CD4-positive, alpha-beta T cell (primary cell): Measurements from ENCODE around the gene DGCR6L. TPM values are rescaled to one million over a fixed set of nuclear protein-coding genes. Genes with fewer than 3 reads are reported as not detected.

Experiments used
- ATAC-seq: fragments of 200-7000 bp; cut with Tn5 transposase; one replicate; pipeline ENCODE4 v1.10.0; 2022; ENCODE audit warnings: mild to moderate bottlenecking; ENCODE audit not compliant: poor library complexity
- CTCF ChIA-PET: fragments of 350-600 bp; sonication (Branson Sonifier 250); formaldehyde crosslinking; loops from one replicate; lab custom pipeline; 2021; ENCODE audit warnings: antibody characterized with exemption, inconsistent platforms; lab: Charles Lee
- POLR2A ChIA-PET: fragments of 350-600 bp; sonication (Branson Sonifier 250); formaldehyde crosslinking; loops from one replicate; lab custom pipeline; 2021; ENCODE audit warnings: antibody characterized with exemption, inconsistent platforms; lab: Charles Lee
- DNase-seq, 14 experiments: peaks; one replicate each; pipeline ENCODE4 v3.0.0-alpha.2; 2013 to 2020; ENCODE audit warnings: mixed read lengths in 2 of 14
- H3K27ac ChIP-seq, 2 donors: one replicate each; pipeline versions ENCODE4 v1.5.1 to v1.7.0; 2013; ENCODE audit warnings: low read length in 2 of 2, low read depth in 1 of 2, mild to moderate bottlenecking in 1 of 2
- H3K27me3 ChIP-seq, 2 experiments: 1 replicate in 1 of 2; 2 replicates in 1 of 2; pipeline versions ENCODE4 v1.6.1 to v1.7.0; 2013; ENCODE audit warnings: low read length in 2 of 2, control low read depth in 1 of 2, mild to moderate bottlenecking in 1 of 2, moderate library complexity in 1 of 2; ENCODE audit not compliant: insufficient read depth in 2 of 2, control insufficient read depth in 1 of 2
- H3K36me3 ChIP-seq: one replicate; pipeline ENCODE4 v1.6.1; 2013; ENCODE audit warnings: low read length, control low read depth; ENCODE audit not compliant: insufficient read depth
- H3K4me1 ChIP-seq: one replicate; pipeline ENCODE4 v1.6.1; 2013; ENCODE audit warnings: low read length, control low read depth; ENCODE audit not compliant: insufficient read depth
- H3K4me3 ChIP-seq: one replicate; pipeline ENCODE4 v1.5.1; 2013; ENCODE audit warnings: mild to moderate bottlenecking, low read length, moderate library complexity
- H3K9me3 ChIP-seq, 2 experiments: 1 replicate in 1 of 2; 2 replicates in 1 of 2; pipeline versions ENCODE4 v1.6.1 to v1.7.0; 2013; ENCODE audit warnings: low read length in 2 of 2, mild to moderate bottlenecking in 2 of 2, control low read depth in 1 of 2, moderate library complexity in 1 of 2; ENCODE audit not compliant: control insufficient read depth in 1 of 2, insufficient read depth in 1 of 2
- H3K27ac Mint-ChIP-seq: one replicate; pipeline ENCODE4 v1.8.0; 2020; ENCODE audit warnings: mixed read lengths
- H3K27me3 Mint-ChIP-seq: one replicate; pipeline ENCODE4 v1.8.0; 2021; ENCODE audit warnings: mixed read lengths
- H3K36me3 Mint-ChIP-seq: one replicate; pipeline ENCODE4 v1.8.0; 2021; ENCODE audit warnings: low read depth, mixed read lengths
- H3K4me1 Mint-ChIP-seq: one replicate; pipeline ENCODE4 v1.8.0; 2021; ENCODE audit warnings: low read depth, mixed read lengths
- H3K4me3 Mint-ChIP-seq: one replicate; pipeline ENCODE4 v1.8.0; 2020; ENCODE audit warnings: mild to moderate bottlenecking, mixed read lengths
- H3K9me3 Mint-ChIP-seq: one replicate; pipeline ENCODE4 v1.8.0; 2020; ENCODE audit warnings: mixed read lengths
- CTCF ChIP-seq: fragments of 200-600 bp; IDR thresholded peaks from one replicate; pipeline ENCODE4 v1.8.0; 2022; ENCODE audit warnings: antibody characterized with exemption, mild to moderate bottlenecking
- intact Hi-C, 2 experiments: fragments of 100-400 bp; cut with DNase I in 1 of 2; cut with micrococcal nuclease in 1 of 2; formaldehyde crosslinking; loops; one replicate each; pipeline versions ENCODE4 v1.15.1 to v1.9.0; 2023 to 2025; cut with DNase I, micrococcal nuclease
- total RNA-seq, 174 experiments: library from RNA in 2 of 174; stranded (reverse) in 2 of 174; gene quantifications; one replicate each; pipeline ENCODE4 v1.2.3 and lab custom pipeline; 2021 to 2026

Gene DGCR6L
- total RNA-seq, 2 experiments from 2014 or later, result 29.1 to 31.2 TPM

DNA sequence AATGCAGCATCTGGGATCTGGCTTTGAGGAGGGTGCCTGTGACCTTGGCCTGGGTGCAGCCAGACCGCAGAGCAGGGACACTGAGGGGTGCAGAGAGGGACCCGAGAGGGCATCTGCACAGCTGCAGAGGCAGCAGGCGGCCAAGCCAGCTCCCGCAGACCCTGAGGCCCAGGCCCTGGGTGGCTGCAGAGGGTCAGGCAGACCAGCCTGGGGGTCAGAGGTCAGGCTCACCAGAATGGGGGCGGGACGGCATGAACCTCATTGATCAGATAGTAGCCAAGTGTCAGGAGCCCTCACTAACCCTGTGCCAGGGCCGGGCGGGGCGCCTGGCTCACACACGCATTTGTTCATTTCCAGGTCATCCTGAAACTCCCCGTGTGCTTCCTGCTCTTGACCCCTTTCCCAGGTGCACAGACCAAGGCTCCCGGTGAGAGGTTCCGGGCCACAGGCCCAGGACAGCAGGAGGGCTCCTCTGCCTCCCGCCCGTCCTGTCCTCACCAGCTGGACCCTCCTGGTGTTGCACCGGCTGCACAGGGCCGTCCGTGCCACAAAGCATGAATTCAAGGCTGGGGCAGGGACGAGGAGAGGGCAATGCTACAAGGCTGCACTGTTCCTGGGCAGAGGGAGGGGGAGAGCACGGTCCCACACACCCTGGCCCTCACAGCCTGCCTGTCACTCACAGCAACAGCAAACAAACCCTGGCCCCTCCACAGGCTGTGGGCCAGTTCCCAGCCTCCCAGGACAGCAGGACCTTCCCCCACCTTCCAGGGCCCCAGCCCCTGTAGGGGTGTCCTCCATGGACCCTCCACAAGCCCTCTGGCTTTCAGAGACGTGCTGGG lies 55.0 kb downstream of the DGCR6L start:
- POLR2A ChIA-PET, result no interaction called here
- no peak for TF ChIP-seq CTCF
- ATAC-seq, result no peak
- H3K4me1 ChIP-seq, result peaks cover 16% of the 10 kb centered on the region
- no peaks in the 10 kb centered on the region for H3K36me3 ChIP-seq
- H3K4me3 Mint-ChIP-seq, result peak overlapping the region; percentile 56
- intact Hi-C loops, result loop anchor here in 1 of 2 experiments (5.0 kb wide), 1 partner anchor 58 kb away; no protein-coding TSS in a partner anchor
- no peak overlapping the region for H3K4me3 ChIP-seq
- H3K9me3 ChIP-seq, result no peaks in the 10 kb centered on the region
- no peaks in the 10 kb centered on the region for H3K9me3 Mint-ChIP-seq
- no peaks in the 10 kb centered on the region for H3K36me3 Mint-ChIP-seq
- DNase-seq, result no peak
- CTCF ChIA-PET, result no interaction called here
- no peaks in the 10 kb centered on the region for H3K27me3 ChIP-seq
- H3K27me3 Mint-ChIP-seq, result no peaks in the 10 kb centered on the region
- peaks cover 5% of the 10 kb centered on the region for H3K4me1 Mint-ChIP-seq
- H3K27ac ChIP-seq, result no peak overlapping the region
- H3K27ac Mint-ChIP-seq, result no peak overlapping the region

Other genes starting within 250 kb of the DGCR6L start
- gene DGCR8, start 239.8 kb downstream of the DGCR6L start, total RNA-seq, result 10 to 100 TPM; 17.8 to 18.5 TPM
- 10 to 100 TPM; 68.1 to 72.1 TPM for gene RANBP1, start 204.0 kb downstream of the DGCR6L start, total RNA-seq
- 10 to 100 TPM; 79.3 to 84.2 TPM for gene TRMT2A, start 202.8 kb downstream of the DGCR6L start, total RNA-seq
- 10 to 100 TPM; 44.9 to 49.3 TPM for gene ZDHHC8, start 188.3 kb downstream of the DGCR6L start, total RNA-seq
- gene CCDC188, start 169.0 kb downstream of the DGCR6L start, total RNA-seq, result not detected
- gene RTN4R, start 51.7 kb downstream of the DGCR6L start, total RNA-seq, result under 1 TPM; 0.36 to 0.50 TPM
- gene ZNF74, start 74.1 kb upstream of the DGCR6L start, total RNA-seq, result 1 to 10 TPM; 1.7 to 2.3 TPM
- gene SCARF2, start 117.8 kb upstream of the DGCR6L start, total RNA-seq, result 1 to 10 TPM; 2.5 to 3.1 TPM
- 10 to 100 TPM; 24.1 to 27.7 TPM for gene KLHL22, start 175.7 kb upstream of the DGCR6L start, total RNA-seq
- gene MED15, start 187.6 kb upstream of the DGCR6L start, total RNA-seq, result 100 to 1,000 TPM; 181 to 191 TPM